Naive thymus-derived CD4-positive, alpha-beta T cell (primary cell): ENCODE results near the gene C10orf90. TPM values are rescaled to one million over a fixed set of nuclear protein-coding genes. Genes with fewer than 3 reads are reported as not detected.

ENCODE experiments used
- ATAC-seq: fragments of 150-1000 bp; cut with Tn5 transposase; 2 replicates; pipeline ENCODE4 v1.10.0; 2021; ENCODE audit warnings: mild to moderate bottlenecking, moderate library complexity
- CTCF ChIA-PET: fragments of 350-600 bp; sonication (Branson Sonifier 250); formaldehyde crosslinking; loops from one replicate; lab custom pipeline; 2021; ENCODE audit warnings: antibody characterized with exemption; lab: Charles Lee
- POLR2A ChIA-PET: fragments of 350-600 bp; sonication (Branson Sonifier 250); formaldehyde crosslinking; loops from one replicate; lab custom pipeline; 2021; ENCODE audit warnings: antibody characterized with exemption, inconsistent platforms; lab: Charles Lee
- DNase-seq, 9 donors: peaks; one replicate each; pipeline versions ENCODE4 v3.0.0 to v3.0.0-alpha.2; 2020 to 2022; ENCODE audit warnings: mixed read lengths in 1 of 9
- H3K27ac ChIP-seq: one replicate; pipeline ENCODE4 v1.7.0; 2013; ENCODE audit warnings: mild to moderate bottlenecking, low read depth, low read length, moderate library complexity
- H3K27me3 ChIP-seq, 2 donors: one replicate each; pipeline ENCODE4 v1.7.0; 2013; ENCODE audit warnings: low read length in 2 of 2, mild to moderate bottlenecking in 2 of 2, moderate library complexity in 2 of 2; ENCODE audit not compliant: control insufficient read depth in 2 of 2, insufficient read depth in 2 of 2
- H3K36me3 ChIP-seq, 3 experiments: 1 replicate in 2 of 3; 2 replicates in 1 of 3; pipeline ENCODE4 v1.7.0; 2013; ENCODE audit warnings: low read length in 3 of 3, mild to moderate bottlenecking in 3 of 3, moderate library complexity in 1 of 3; ENCODE audit not compliant: insufficient read depth in 3 of 3, control insufficient read depth in 2 of 3
- H3K4me1 ChIP-seq, 2 donors: one replicate each; pipeline ENCODE4 v1.7.0; 2013; ENCODE audit warnings: low read length in 2 of 2, mild to moderate bottlenecking in 2 of 2, moderate library complexity in 1 of 2; ENCODE audit not compliant: control insufficient read depth in 2 of 2, insufficient read depth in 2 of 2
- H3K4me3 ChIP-seq: 2 replicates; pipeline ENCODE4 v1.7.0; 2013; ENCODE audit warnings: mild to moderate bottlenecking, low read length
- H3K9me3 ChIP-seq, 3 experiments: 1 replicate in 2 of 3; 2 replicates in 1 of 3; pipeline ENCODE4 v1.7.0; 2013; ENCODE audit warnings: low read length in 3 of 3; ENCODE audit not compliant: control insufficient read depth in 2 of 3
- H3K27ac Mint-ChIP-seq, 9 donors: one replicate each; pipeline ENCODE4 v1.8.0; 2020 to 2022; ENCODE audit warnings: mixed read lengths in 9 of 9, mild to moderate bottlenecking in 8 of 9, moderate library complexity in 5 of 9, inconsistent platforms in 2 of 9
- H3K27me3 Mint-ChIP-seq, 5 donors: one replicate each; pipeline ENCODE4 v1.8.0; 2021 to 2022; ENCODE audit warnings: mixed read lengths in 5 of 5, mild to moderate bottlenecking in 1 of 5
- H3K36me3 Mint-ChIP-seq, 5 donors: one replicate each; pipeline ENCODE4 v1.8.0; 2020 to 2022; ENCODE audit warnings: mixed read lengths in 5 of 5, mild to moderate bottlenecking in 3 of 5, inconsistent platforms in 1 of 5
- H3K4me1 Mint-ChIP-seq, 7 donors: one replicate each; pipeline ENCODE4 v1.8.0; 2020 to 2022; ENCODE audit warnings: mixed read lengths in 7 of 7, mild to moderate bottlenecking in 3 of 7, inconsistent platforms in 1 of 7
- H3K4me3 Mint-ChIP-seq, 10 donors: one replicate each; pipeline ENCODE4 v1.8.0; 2020 to 2022; ENCODE audit warnings: mild to moderate bottlenecking in 10 of 10, mixed read lengths in 10 of 10, moderate library complexity in 6 of 10, inconsistent platforms in 2 of 10
- H3K9me3 Mint-ChIP-seq, 11 donors: one replicate each; pipeline ENCODE4 v1.8.0; 2020 to 2022; ENCODE audit warnings: mixed read lengths in 11 of 11, mild to moderate bottlenecking in 4 of 11, inconsistent platforms in 1 of 11, moderate library complexity in 1 of 11
- intact Hi-C, 2 donors: fragments of 100-400 bp; cut with micrococcal nuclease; formaldehyde crosslinking; loops; one replicate each; pipeline ENCODE4 v1.15.1; 2023
- polyA plus RNA-seq, 2 donors: library from polyadenylated mRNA; unstranded; fragments of 300-500 nt; fragmentation: Illumina TruSeq; gene quantifications; one replicate each; pipeline ENCODE4 v1.2.3, GENCODE V29; 2021
- total RNA-seq, 6 experiments: library from RNA in 5 of 6; stranded (reverse) in 5 of 6; gene quantifications; 1 replicate in 5 of 6; 2 replicates in 1 of 6; pipeline ENCODE4 v1.2.3 and lab custom pipeline; 2021 to 2026

The C10orf90 gene
- total and polyA plus RNA-seq, 7 experiments from 2014 or later: not detected

- Histone ChIP-seq H3K36me3 (no peaks in the 10 kb centered on the region), H3K27ac (no peak overlapping the region), H3K27me3 (no peaks in the 10 kb centered on the region), H3K9me3 (no peaks in the 10 kb centered on the region), H3K4me1 (no peaks in the 10 kb centered on the region), H3K4me3 (no peak overlapping the region)
- intact Hi-C loops: no loop called here
- Mint-ChIP-seq H3K27me3 (peaks cover 0 to 16% (median 9%) of the 10 kb centered on the region in 5 donors), H3K36me3 (peaks cover 0 to 5% (median 0%) of the 10 kb centered on the region in 5 donors), H3K4me3 (peak overlapping the region in 1 of 10 donors; percentile 16), H3K27ac (no peak overlapping the region), H3K4me1 (no peaks in the 10 kb centered on the region), H3K9me3 (peaks cover 0 to 13% (median 0%) of the 10 kb centered on the region in 11 donors)
- ChIA-PET CTCF (no interaction called here), POLR2A (no interaction called here)
- ATAC-seq (no peak), DNase-seq (no peak)
Measured at GRCh38 chr10:126459032-126459831, 211.3 kb downstream of the C10orf90 start.

GRCh38 chr10:126458466-126458865 is 212.0 kb downstream of the C10orf90 start:
- Mint-ChIP-seq H3K27ac (no peak overlapping the region), H3K4me3 (no peak overlapping the region), H3K27me3 (peaks cover 0 to 14% (median 9%) of the 10 kb centered on the region in 5 donors), H3K9me3 (peaks cover 0 to 16% (median 2%) of the 10 kb centered on the region in 11 donors), H3K4me1 (no peaks in the 10 kb centered on the region), H3K36me3 (peaks cover 0 to 5% (median 0%) of the 10 kb centered on the region in 5 donors)
- CTCF ChIA-PET: no interaction called here
- POLR2A ChIA-PET: no interaction called here
- H3K9me3 ChIP-seq: no peaks in the 10 kb centered on the region
- no peaks in the 10 kb centered on the region for H3K27me3 ChIP-seq
- no peak for DNase-seq
- intact Hi-C loops: no loop called here
- ATAC-seq: no peak
- no peak overlapping the region for H3K27ac ChIP-seq
- H3K4me1 ChIP-seq: no peaks in the 10 kb centered on the region
- H3K36me3 ChIP-seq: no peaks in the 10 kb centered on the region
- no peak overlapping the region for H3K4me3 ChIP-seq

DNA sequence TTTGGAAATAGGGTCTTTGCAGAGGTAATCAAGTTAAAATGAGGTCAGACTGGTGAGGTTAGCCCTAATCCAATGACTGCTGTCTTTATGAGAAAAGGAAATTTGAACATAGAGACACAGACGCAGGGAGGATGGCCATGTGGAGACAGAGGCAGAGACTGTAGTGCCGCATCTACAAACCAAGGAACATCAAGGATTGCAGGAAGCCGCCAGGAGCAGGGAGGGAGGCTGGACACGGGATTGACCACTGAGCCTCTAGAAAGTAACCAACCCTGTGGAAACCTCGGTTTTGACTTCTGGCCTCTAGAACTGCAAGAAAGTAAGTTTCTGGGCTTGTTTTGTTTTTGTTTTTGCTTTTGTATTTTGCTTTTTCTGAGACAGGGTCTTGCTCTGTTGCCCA is 213.9 kb downstream of the C10orf90 start:
- Mint-ChIP-seq H3K9me3 (peaks cover 0 to 8% (median 0%) of the 10 kb centered on the region in 11 donors), H3K27me3 (peaks cover 0 to 4% (median 0%) of the 10 kb centered on the region in 5 donors), H3K27ac (no peak overlapping the region), H3K4me1 (no peaks in the 10 kb centered on the region), H3K4me3 (no peak overlapping the region), H3K36me3 (no peaks in the 10 kb centered on the region)
- ChIA-PET CTCF (no interaction called here), POLR2A (no interaction called here)
- Histone ChIP-seq H3K27ac (no peak overlapping the region), H3K4me1 (no peaks in the 10 kb centered on the region), H3K27me3 (no peaks in the 10 kb centered on the region), H3K9me3 (no peaks in the 10 kb centered on the region), H3K4me3 (no peak overlapping the region), H3K36me3 (no peaks in the 10 kb centered on the region)
- DNase-seq (no peak), ATAC-seq (no peak)
- intact Hi-C loops: no loop called here

DNA sequence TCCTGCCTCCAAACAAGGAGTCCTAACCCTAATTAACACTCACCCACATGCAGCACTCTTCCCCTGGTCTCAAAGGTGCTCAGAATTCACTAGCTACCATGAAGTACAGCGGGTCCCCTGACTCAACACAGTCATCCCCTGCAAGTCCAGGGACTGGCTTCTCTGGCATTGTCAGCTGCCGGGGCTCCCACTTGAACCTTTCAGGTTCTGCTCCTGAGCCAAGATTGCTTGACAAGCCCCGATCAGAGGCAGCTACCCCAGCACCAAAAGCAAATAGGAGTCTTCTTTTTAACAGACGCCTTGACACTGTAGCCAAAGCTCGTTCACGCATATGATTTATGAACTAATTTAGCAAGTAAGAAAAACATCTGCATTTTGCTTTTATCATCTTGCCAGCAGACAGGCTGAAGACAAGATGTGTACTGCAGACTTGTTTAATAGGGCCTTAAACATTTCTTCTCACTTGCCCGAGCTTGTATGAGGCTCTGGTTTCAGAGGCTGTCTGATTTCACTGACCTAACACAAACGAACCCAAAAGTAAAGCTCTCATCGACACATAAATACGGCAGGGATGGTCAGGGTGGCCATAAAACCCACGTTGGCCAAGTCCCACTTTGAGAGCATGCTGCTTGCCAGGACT is 214.6 kb downstream of the C10orf90 start:
- Histone ChIP-seq H3K9me3 (no peaks in the 10 kb centered on the region), H3K36me3 (no peaks in the 10 kb centered on the region), H3K27me3 (no peaks in the 10 kb centered on the region), H3K4me3 (no peak overlapping the region), H3K27ac (no peak overlapping the region), H3K4me1 (no peaks in the 10 kb centered on the region)
- CTCF ChIA-PET: no interaction called here
- H3K27ac Mint-ChIP-seq: no peak overlapping the region
- H3K36me3 Mint-ChIP-seq: no peaks in the 10 kb centered on the region
- DNase-seq: no peak
- intact Hi-C loops: no loop called here
- no peak overlapping the region for H3K4me3 Mint-ChIP-seq
- no peaks in the 10 kb centered on the region for H3K4me1 Mint-ChIP-seq
- POLR2A ChIA-PET: no interaction called here
- peaks cover 0 to 3% (median 0%) of the 10 kb centered on the region in 11 donors for H3K9me3 Mint-ChIP-seq
- ATAC-seq: no peak
- H3K27me3 Mint-ChIP-seq: peaks cover 0 to 2% (median 0%) of the 10 kb centered on the region in 5 donors

DNA sequence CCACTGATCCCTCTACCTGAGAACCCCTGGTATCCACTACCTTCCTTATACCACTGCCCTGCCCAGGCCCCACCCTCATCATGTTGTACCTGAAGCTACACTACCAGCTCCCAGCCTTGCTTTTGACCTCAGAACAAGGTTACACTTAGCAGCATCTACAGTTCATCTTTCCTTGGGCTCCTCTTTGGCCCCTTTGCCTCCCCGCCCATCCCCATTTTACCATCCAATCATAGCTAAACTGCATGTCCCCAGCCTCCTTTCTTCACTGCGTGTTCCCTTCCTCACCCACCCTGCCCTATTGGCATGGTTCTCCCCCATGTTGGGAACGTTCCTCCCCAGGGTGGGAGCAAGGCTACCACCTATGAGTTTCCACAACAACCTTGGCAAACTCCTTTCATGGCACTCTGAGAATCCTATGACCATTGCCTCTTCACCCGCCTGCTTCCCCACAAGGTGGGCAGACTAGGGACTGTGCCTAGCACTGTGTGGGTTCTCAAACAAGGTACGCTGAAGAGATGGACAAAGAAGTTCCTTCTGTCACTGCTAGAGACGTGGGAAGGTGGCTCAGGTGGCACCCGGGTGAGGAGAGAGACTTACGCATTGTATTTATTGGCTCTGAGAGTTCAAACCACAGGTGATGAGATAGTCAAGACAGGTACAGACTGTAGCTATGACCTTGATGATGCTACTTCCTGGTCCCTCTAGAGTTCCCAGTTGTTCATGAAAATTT is 215.3 kb downstream of the C10orf90 start:
- ChIA-PET POLR2A (no interaction called here), CTCF (no interaction called here)
- DNase-seq (no peak), ATAC-seq (no peak)
- Histone ChIP-seq H3K4me3 (no peak overlapping the region), H3K27me3 (no peaks in the 10 kb centered on the region), H3K27ac (no peak overlapping the region), H3K4me1 (no peaks in the 10 kb centered on the region), H3K36me3 (no peaks in the 10 kb centered on the region), H3K9me3 (no peaks in the 10 kb centered on the region)
- H3K9me3 Mint-ChIP-seq: peaks cover 0 to 4% (median 0%) of the 10 kb centered on the region in 11 donors
- H3K27ac Mint-ChIP-seq: peak overlapping the region in 1 of 9 donors; percentile 31
- H3K36me3 Mint-ChIP-seq: no peaks in the 10 kb centered on the region
- H3K4me3 Mint-ChIP-seq: no peak overlapping the region
- intact Hi-C loops: no loop called here
- H3K27me3 Mint-ChIP-seq: no peaks in the 10 kb centered on the region
- no peaks in the 10 kb centered on the region for H3K4me1 Mint-ChIP-seq

- H3K27me3 ChIP-seq: no peaks in the 10 kb centered on the region
- CTCF ChIA-PET: no interaction called here
- H3K4me1 Mint-ChIP-seq: no peaks in the 10 kb centered on the region
Measured at GRCh38 chr10:126454045-126454751, 216.3 kb downstream of the C10orf90 start.

More at GRCh38 chr10:126454045-126454751, 216.3 kb downstream of the C10orf90 start:
- Mint-ChIP-seq H3K4me3 (no peak overlapping the region), H3K36me3 (no peaks in the 10 kb centered on the region), H3K9me3 (peaks cover 0 to 7% (median 0%) of the 10 kb centered on the region in 11 donors), H3K27ac (no peak overlapping the region), H3K27me3 (no peaks in the 10 kb centered on the region)
- Histone ChIP-seq H3K36me3 (no peaks in the 10 kb centered on the region), H3K4me3 (no peak overlapping the region), H3K4me1 (no peaks in the 10 kb centered on the region), H3K27ac (no peak overlapping the region), H3K9me3 (no peaks in the 10 kb centered on the region)
- intact Hi-C loops: no loop called here
- POLR2A ChIA-PET: no interaction called here
- DNase-seq: no peak
- ATAC-seq: peak; percentile 29
